Lung (tissue), 12 donors: ENCODE results near the gene TGFB2. TPM values are rescaled to one million over a fixed set of nuclear protein-coding genes. Genes with fewer than 3 reads are reported as not detected.
A peak's percentile ranks its signal among the peaks of the same experiment; 100 is the strongest.

Experiments
- ATAC-seq: fragments of 200-7000 bp; cut with Tn5 transposase; one replicate; pipeline ENCODE4 v1.9.1; 2020; ENCODE audit warnings: moderate number of reproducible peaks; ENCODE audit not compliant: insufficient read depth, low FRiP score
- DNase-seq, 3 donors: peaks; one replicate each; pipeline ENCODE4 v3.0.0-alpha.2; 2013 to 2017
- H3K27ac ChIP-seq, 2 donors: one replicate each; pipeline ENCODE4 v1.5.1; 2013; ENCODE audit warnings: mild to moderate bottlenecking in 2 of 2, moderate library complexity in 2 of 2, control low read depth in 1 of 2, inconsistent platforms in 1 of 2, low read depth in 1 of 2, low read length in 1 of 2
- H3K27me3 ChIP-seq, 3 donors: one replicate each; pipeline ENCODE4 v1.5.1; 2013; ENCODE audit warnings: low read length in 2 of 3; ENCODE audit not compliant: control insufficient read depth in 3 of 3, insufficient read depth in 3 of 3
- H3K36me3 ChIP-seq, 4 donors: one replicate each; pipeline ENCODE4 v1.5.1; 2013; ENCODE audit warnings: low read length in 4 of 4, mild to moderate bottlenecking in 1 of 4, moderate library complexity in 1 of 4; ENCODE audit not compliant: control insufficient read depth in 4 of 4, insufficient read depth in 4 of 4
- H3K4me1 ChIP-seq, 5 donors: one replicate each; pipeline ENCODE4 v1.5.1; 2013; ENCODE audit warnings: low read length in 5 of 5, mild to moderate bottlenecking in 2 of 5, moderate library complexity in 1 of 5; ENCODE audit not compliant: control insufficient read depth in 5 of 5, insufficient read depth in 5 of 5
- H3K4me3 ChIP-seq: one replicate; pipeline ENCODE4 v1.5.1; 2013; ENCODE audit warnings: mild to moderate bottlenecking, control low read depth, moderate library complexity
- H3K9ac ChIP-seq, 2 donors: one replicate each; pipeline ENCODE4 v1.5.1; 2013; ENCODE audit warnings: low read length in 2 of 2, control low read depth in 1 of 2; ENCODE audit not compliant: insufficient read depth in 1 of 2
- H3K9me3 ChIP-seq, 4 donors: one replicate each; pipeline ENCODE4 v1.5.1; 2013; ENCODE audit warnings: low read length in 3 of 4, mild to moderate bottlenecking in 1 of 4, moderate library complexity in 1 of 4; ENCODE audit not compliant: control insufficient read depth in 4 of 4, insufficient read depth in 3 of 4
- CTCF ChIP-seq: IDR thresholded peaks from 2 replicates; pipeline ENCODE4 v1.5.1; 2012; ENCODE audit warnings: mild to moderate bottlenecking; ENCODE audit errors: control extremely low read depth, extremely low read depth
- WGBS, 2 donors: extraction: QIAGEN DNeasy Blood & Tissue Kit; methylation state at CpG; one replicate each; pipeline ENCODE4 v1.1.7; 2013; 5-methylcytosine and 5-hydroxymethylcytosine counted together
- polyA plus RNA-seq, 2 donors: library from polyadenylated mRNA; stranded (reverse); fragments of 200-250 nt; gene quantifications; one replicate each; pipeline ENCODE4 v1.2.1, GENCODE V29; 2013
- total RNA-seq, 2 donors: library from RNA; depleted of rRNA in 1 of 2; stranded (reverse); fragments of >200 nt in 1 of 2; gene quantifications; one replicate each; pipeline ENCODE4 v1.2.1, GENCODE V29; 2014 to 2021
- donor health status: control.
- donor health status: control.
- donor health status: Bipolar disorder and iron deficiency.
- donor health status: healthy.
- donor health status: DM: yes; HTN: yes; CAD: no.

TGFB2 gene
- total and polyA plus RNA-seq, 4 donors: 1.9 to 53.7 (median 3.8) TPM

DNA sequence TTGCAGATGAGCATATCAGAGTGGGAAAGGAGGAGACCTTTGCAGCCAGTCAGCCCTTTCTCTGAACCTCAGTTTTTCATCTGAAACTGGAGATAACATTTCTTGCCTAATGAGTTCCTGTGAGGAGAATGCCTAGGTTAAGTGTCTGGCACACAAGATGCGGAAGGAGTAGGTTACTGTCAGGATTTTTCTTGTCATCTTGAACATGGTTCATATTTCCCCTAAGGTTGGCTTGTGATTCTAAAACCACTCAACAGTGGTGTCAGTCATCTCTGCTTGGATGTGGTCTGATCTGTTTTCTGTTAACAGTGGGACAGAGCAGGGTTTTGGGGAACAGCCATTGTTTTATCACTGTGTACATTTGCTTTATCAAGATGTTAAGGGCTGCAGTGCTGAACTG is 70.6 kb downstream of the TGFB2 start:
- Histone ChIP-seq H3K36me3 (peaks cover 0 to 5% (median 2%) of the 10 kb centered on the region in 4 donors), H3K27me3 (no peaks in the 10 kb centered on the region), H3K27ac (no peak overlapping the region), H3K4me1 (peaks cover 0 to 2% (median 0%) of the 10 kb centered on the region in 5 donors), H3K9me3 (no peaks in the 10 kb centered on the region), H3K9ac (no peak overlapping the region), H3K4me3 (no peak overlapping the region)
- ATAC-seq (no peak), DNase-seq (no peak)
- TF ChIP-seq CTCF: no peak
- WGBS, 2 donors: 97 to 99% methylated on average over 1 of the region's 1 CpG

DNA sequence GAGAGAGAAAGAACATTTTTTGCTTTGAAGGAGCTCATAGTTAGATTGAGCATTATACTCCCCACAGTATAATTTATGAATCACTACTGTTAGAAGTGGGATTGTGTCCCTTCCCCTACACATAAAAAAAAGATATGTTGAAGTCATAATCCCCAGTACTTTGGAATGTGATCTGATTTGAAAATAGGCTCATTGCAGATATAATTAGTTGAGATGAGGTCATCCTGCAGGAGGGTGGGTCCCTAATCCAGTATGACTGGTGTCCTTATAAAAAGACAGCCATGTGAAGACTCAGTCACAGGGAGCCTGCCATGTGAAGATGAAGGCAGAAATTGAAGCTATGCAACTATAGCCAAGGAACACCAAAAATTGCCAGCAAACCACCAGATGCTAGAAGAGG is 76.4 kb downstream of the TGFB2 start:
- TF ChIP-seq CTCF: no peak
- ATAC-seq (no peak), DNase-seq (no peak)
- Histone ChIP-seq H3K4me1 (peaks cover 0 to 12% (median 0%) of the 10 kb centered on the region in 5 donors), H3K27me3 (no peaks in the 10 kb centered on the region), H3K9ac (no peak overlapping the region), H3K4me3 (no peak overlapping the region), H3K27ac (no peak overlapping the region), H3K9me3 (no peaks in the 10 kb centered on the region), H3K36me3 (peaks cover 0 to 2% (median under 1%) of the 10 kb centered on the region in 4 donors)

GRCh38 chr1:218424502-218424901 is 79.4 kb downstream of the TGFB2 start:
- Histone ChIP-seq H3K9ac (no peak overlapping the region), H3K4me1 (peaks cover 0 to 15% (median 0%) of the 10 kb centered on the region in 5 donors), H3K9me3 (no peaks in the 10 kb centered on the region), H3K4me3 (no peak overlapping the region), H3K36me3 (peaks cover 0 to 2% (median 0%) of the 10 kb centered on the region in 4 donors), H3K27me3 (no peaks in the 10 kb centered on the region), H3K27ac (no peak overlapping the region)
- TF ChIP-seq CTCF: no peak
- ATAC-seq: no peak
- DNase-seq: no peak

DNA sequence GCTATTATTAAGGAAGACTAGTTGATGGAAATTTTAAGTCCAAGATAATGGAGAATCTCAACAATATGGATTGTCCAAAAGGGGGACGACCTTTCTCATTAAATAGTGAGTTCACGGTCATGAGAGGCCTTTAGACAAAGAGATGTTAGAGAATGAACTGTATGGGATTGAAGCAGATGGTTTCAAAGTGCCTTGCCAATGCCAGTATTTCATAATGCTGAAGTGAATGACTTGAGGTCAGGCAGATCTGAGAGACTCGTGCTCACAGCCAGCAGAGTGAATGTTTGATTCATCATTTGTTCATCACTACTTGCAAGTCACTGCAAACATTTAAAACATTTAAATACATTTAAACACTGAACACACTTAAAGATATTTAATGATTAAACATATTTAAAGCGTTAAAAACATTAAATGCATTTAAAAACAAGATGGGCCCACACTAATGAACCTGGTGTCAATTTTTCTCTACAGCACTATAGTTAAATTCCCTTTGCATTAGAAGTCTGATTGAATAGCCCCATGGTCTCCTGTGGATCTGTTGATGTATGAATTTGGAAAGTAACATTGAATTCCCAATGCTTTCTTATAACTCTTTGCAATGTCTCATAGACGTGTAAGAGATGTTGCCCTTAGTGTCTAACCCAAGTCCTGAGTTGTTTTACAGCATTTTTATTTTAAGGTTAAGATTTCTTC is 80.7 kb downstream of the TGFB2 start:
- H3K4me3 ChIP-seq: no peak overlapping the region
- no peaks in the 10 kb centered on the region for H3K27me3 ChIP-seq
- H3K9ac ChIP-seq: no peak overlapping the region
- H3K9me3 ChIP-seq: no peaks in the 10 kb centered on the region
- no peak for TF ChIP-seq CTCF
- WGBS, 2 donors: 77 to 85% methylated on average over 5 of the region's 5 CpGs
- DNase-seq: peak; percentile 47 to 86 (median 81)
- peaks cover 0 to 15% (median 0%) of the 10 kb centered on the region in 5 donors for H3K4me1 ChIP-seq
- H3K36me3 ChIP-seq: peaks cover 0 to 2% (median 0%) of the 10 kb centered on the region in 4 donors
- no peak overlapping the region for H3K27ac ChIP-seq
- ATAC-seq: peak; percentile 40
